DMS114 treated with DMSO at 0.1 percent for 48 hours (cell line): ENCODE data around the gene MFNG.

Source experiments
- DNase-seq: peaks from one replicate; lab custom pipeline; 2025; ENCODE audit not compliant: unreplicated experiment; lab: John Stamatoyannopoulos, UW

The MFNG gene

GRCh38 chr22:37427135-37427710, 59.0 kb downstream of the MFNG start, which contains the start of gene ELFN2:
ELFN2 (minus strand) TSS chr22:37427479; CDS start chr22:37375534, 51,945 bp downstream.
- DNase-seq, result no peak

- DNase-seq, result no peak
Measured at GRCh38 chr22:37426706-37427134, 59.5 kb downstream of the MFNG start.

GRCh38 chr22:37425800-37426705, 60.1 kb downstream of the MFNG start:
- DNase-seq, result no peak

GRCh38 chr22:37425369-37425768, 60.8 kb downstream of the MFNG start:
- DNase-seq, result no peak

GRCh38 chr22:37423283-37423682, 62.9 kb downstream of the MFNG start:
- DNase-seq, result no peak

- no peak for DNase-seq
Measured at GRCh38 chr22:37421468-37421877, 64.7 kb downstream of the MFNG start.

GRCh38 chr22:37420686-37421467, 65.3 kb downstream of the MFNG start:
- no peak for DNase-seq

- no peak for DNase-seq
Measured at GRCh38 chr22:37419969-37420685, 66.1 kb downstream of the MFNG start.

- no peak for DNase-seq
Measured at GRCh38 chr22:37419370-37419968, 66.7 kb downstream of the MFNG start.
